SU-DHL-6 (cell line): ENCODE results near the gene TNFRSF4.
"Not testable (repeated sequence)": the region's sequence is repeated elsewhere in the genome, so short reads cannot be mapped to it uniquely, and the experiment has no call there.

Experiments
- H2AFZ ChIP-seq: fragments of 200-600 bp; sonication (generic); 2 replicates; pipeline ENCODE4 v1.6.1; 2014; ENCODE audit warnings: low read depth, mild to moderate bottlenecking, moderate library complexity, mixed read lengths, antibody characterized with exemption, low read length; ENCODE audit not compliant: severe bottlenecking
- H3F3A ChIP-seq: fragments of 200-600 bp; shearing (Covaris generic); 2 replicates; pipeline ENCODE4 v1.6.0; 2016; ENCODE audit warnings: antibody characterized with exemption, mild to moderate bottlenecking; ENCODE audit not compliant: insufficient read depth
- H3K27ac ChIP-seq: fragments of 200-600 bp; sonication (generic); 2 replicates; pipeline ENCODE4 v1.5.1; 2016; ENCODE audit warnings: low read depth, mild to moderate bottlenecking, low read length, moderate library complexity, mixed read lengths
- H3K27me3 ChIP-seq: fragments of 200-600 bp; sonication (generic), shearing (Covaris generic); 2 replicates; pipeline ENCODE4 v1.6.0; 2014; ENCODE audit warnings: mild to moderate bottlenecking, low read length
- H3K36me3 ChIP-seq: fragments of 200-600 bp; sonication (generic); 2 replicates; pipeline ENCODE4 v1.6.1; 2014; ENCODE audit warnings: mild to moderate bottlenecking, low read length, mixed read lengths
- H3K4me2 ChIP-seq: fragments of 300-600, 200-600 bp; shearing (Covaris generic), sonication (generic); 2 replicates; pipeline ENCODE4 v1.6.0; 2014; ENCODE audit warnings: low read length, low read depth, mild to moderate bottlenecking; ENCODE audit not compliant: poor library complexity, severe bottlenecking
- H3K4me3 ChIP-seq: fragments of 200-600 bp; sonication (generic); 2 replicates; pipeline ENCODE4 v1.5.1; 2014; ENCODE audit warnings: antibody characterized with exemption, low read length, mild to moderate bottlenecking, mixed read lengths; ENCODE audit not compliant: insufficient read depth, poor library complexity, severe bottlenecking
- H3K79me2 ChIP-seq: fragments of 200-600 bp; sonication (generic); 2 replicates; pipeline ENCODE4 v1.6.1; 2014; ENCODE audit warnings: mild to moderate bottlenecking, low read length, moderate library complexity; ENCODE audit not compliant: insufficient read depth
- H3K9ac ChIP-seq: fragments of 200-600 bp; sonication (generic); 2 replicates; pipeline ENCODE4 v1.7.0; 2014; ENCODE audit warnings: mild to moderate bottlenecking, low read length
- H3K9me2 ChIP-seq: fragments of 200-600 bp; sonication (generic); replicated peaks from 2 replicates; pipeline ENCODE4 v1.6.1; 2014; ENCODE audit warnings: low read length; ENCODE audit not compliant: insufficient read depth
- H3K9me3 ChIP-seq: fragments of 200-600 bp; sonication (generic); 2 replicates; pipeline ENCODE4 v1.6.1; 2014; ENCODE audit warnings: low read length, mixed read lengths; ENCODE audit not compliant: insufficient read depth
- H4K20me1 ChIP-seq: fragments of 200-600 bp; sonication (generic); 2 replicates; pipeline ENCODE4 v1.6.1; 2014; ENCODE audit warnings: low read depth, mild to moderate bottlenecking, antibody characterized with exemption, low read length, moderate library complexity, mixed read lengths
- EZH2phosphoT487 ChIP-seq: fragments of 200-600 bp; sonication (generic), shearing (Covaris generic); conservative IDR thresholded peaks from 2 replicates; pipeline ENCODE4 v1.6.1; 2018; ENCODE audit warnings: mild to moderate bottlenecking, antibody characterized with exemption, low read length, moderate library complexity, mixed read lengths
- TF ChIP-seq, protein P1 (sequence below): fragments of 200-600 bp; sonication (generic); IDR thresholded peaks from one replicate; pipeline ENCODE4 v1.5.1; 2017; ENCODE audit warnings: antibody characterized with exemption, mild to moderate bottlenecking, low read length, moderate library complexity; ENCODE audit not compliant: insufficient read depth, poor library complexity, severe bottlenecking

The TNFRSF4 gene

DNA sequence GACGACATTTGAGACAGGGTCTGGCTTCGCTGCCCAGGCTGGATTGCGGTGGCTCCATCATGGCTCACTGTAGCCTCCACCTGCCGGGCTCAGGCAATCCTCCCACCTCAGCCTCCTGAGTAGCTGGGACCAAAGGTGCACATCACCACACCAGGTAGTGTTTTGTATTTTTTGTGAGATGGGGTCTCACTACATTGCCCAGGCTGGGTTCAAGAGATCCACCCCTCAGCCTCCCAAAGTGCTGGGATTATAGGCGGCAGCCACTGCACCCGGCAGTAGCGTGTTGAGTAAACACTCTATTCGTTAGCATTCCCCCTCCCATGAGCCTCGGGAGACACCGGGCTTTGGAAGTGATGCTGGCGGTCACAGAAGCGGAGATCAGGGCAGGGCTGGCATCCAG, 39.4 kb upstream of the TNFRSF4 start:
- Histone ChIP-seq H3K27ac (no peak overlapping the region), H3K36me3 (no peaks in the 10 kb centered on the region), H3K4me3 (no peak overlapping the region), H3F3A (no peaks in the 10 kb centered on the region), H2AFZ (no peak overlapping the region), H3K9me3 (no peaks in the 10 kb centered on the region), H4K20me1 (no peaks in the 10 kb centered on the region), H3K9me2 (no peaks in the 10 kb centered on the region), H3K79me2 (no peaks in the 10 kb centered on the region), H3K4me2 (no peak overlapping the region), H3K27me3 (no peaks in the 10 kb centered on the region), H3K9ac (no peak overlapping the region)
- no peak for TF ChIP-seq EZH2phosphoT487
- TF ChIP-seq, protein P1, sequence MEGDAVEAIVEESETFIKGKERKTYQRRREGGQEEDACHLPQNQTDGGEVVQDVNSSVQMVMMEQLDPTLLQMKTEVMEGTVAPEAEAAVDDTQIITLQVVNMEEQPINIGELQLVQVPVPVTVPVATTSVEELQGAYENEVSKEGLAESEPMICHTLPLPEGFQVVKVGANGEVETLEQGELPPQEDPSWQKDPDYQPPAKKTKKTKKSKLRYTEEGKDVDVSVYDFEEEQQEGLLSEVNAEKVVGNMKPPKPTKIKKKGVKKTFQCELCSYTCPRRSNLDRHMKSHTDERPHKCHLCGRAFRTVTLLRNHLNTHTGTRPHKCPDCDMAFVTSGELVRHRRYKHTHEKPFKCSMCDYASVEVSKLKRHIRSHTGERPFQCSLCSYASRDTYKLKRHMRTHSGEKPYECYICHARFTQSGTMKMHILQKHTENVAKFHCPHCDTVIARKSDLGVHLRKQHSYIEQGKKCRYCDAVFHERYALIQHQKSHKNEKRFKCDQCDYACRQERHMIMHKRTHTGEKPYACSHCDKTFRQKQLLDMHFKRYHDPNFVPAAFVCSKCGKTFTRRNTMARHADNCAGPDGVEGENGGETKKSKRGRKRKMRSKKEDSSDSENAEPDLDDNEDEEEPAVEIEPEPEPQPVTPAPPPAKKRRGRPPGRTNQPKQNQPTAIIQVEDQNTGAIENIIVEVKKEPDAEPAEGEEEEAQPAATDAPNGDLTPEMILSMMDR: no peak

DNA sequence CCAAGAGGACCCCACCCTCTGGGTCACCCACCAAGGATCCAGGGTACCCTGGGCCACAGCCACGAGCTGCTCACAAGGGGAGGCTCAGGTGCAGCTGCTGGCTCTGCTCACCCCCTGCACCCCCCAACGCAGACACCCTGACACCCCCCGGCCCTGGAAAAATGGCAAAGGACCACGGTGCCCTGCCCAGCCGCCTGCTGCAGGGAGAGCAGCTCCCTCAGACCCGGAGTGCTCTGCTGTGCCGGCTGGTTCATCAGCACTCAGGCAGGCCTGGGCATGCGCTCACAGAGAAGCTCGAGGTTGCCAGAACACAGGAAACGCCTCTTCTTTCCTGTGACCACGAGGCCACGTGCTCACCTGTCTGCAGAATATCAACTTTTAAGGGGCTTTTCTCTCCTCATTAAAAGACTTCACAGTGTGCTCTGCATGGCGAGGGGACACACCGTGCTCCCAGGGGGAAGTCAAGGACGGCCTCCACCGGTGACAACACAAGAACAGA, 36.9 kb upstream of the TNFRSF4 start:
- Histone ChIP-seq H3K4me3 (no peak overlapping the region), H3K9me3 (no peaks in the 10 kb centered on the region), H3K27me3 (no peaks in the 10 kb centered on the region), H3K36me3 (no peaks in the 10 kb centered on the region), H3K79me2 (no peaks in the 10 kb centered on the region), H4K20me1 (no peaks in the 10 kb centered on the region), H3K9me2 (no peaks in the 10 kb centered on the region), H3K27ac (peak overlapping the region; percentile 60), H3K4me2 (peak overlapping the region; percentile 7), H3F3A (no peaks in the 10 kb centered on the region), H2AFZ (no peak overlapping the region), H3K9ac (peak overlapping the region; percentile 46)
- no peak for TF ChIP-seq EZH2phosphoT487

DNA sequence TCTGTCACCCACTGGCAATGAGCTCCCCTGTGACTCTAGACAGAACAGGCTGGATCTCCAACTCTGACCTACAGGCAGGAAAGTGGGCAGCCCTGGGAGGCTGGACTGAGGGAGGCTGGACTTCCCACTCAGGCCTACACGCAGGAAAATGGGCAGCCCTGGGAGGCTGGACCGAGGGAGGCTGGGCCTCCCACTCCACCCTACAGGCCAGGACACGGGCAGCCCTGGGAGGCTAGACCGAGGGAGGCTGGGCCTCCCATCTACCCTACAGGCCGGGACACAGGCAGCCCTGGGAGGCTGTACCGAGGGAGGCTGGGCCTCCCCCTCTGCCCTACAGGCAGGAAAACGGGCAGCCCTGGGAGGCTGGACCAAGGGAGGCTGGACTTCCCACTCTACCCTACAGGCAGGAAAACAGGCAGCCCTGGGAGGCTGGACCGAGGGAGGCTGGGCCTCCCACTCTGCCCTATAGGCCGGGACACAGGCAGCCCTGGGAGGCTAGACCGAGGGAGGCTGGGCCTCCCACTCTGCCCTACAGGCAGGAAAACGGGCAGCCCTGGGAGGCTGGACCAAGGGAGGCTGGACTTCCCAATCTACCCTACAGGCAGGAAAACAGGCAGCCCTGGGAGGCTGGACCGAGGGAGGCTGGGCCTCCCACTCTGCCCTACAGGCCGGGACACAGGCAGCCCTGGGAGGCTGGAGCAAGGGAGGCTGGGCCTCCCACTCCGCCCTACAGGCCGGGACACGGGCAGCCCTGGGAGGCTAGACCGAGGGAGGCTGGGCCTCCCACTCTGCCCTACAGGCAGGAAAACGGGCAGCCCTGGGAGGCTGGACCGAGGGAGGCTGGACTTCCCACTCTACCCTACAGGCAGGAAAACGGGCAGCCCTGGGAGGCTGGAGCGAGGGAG, 34.3 kb upstream of the TNFRSF4 start:
- H2AFZ ChIP-seq, H3K9me2 ChIP-seq, H3K79me2 ChIP-seq, H3K36me3 ChIP-seq, H3F3A ChIP-seq, H3K4me2 ChIP-seq, H3K27ac ChIP-seq, H3K9me3 ChIP-seq, H3K27me3 ChIP-seq, H3K4me3 ChIP-seq, H4K20me1 ChIP-seq, H3K9ac ChIP-seq: not testable (repeated sequence)

DNA sequence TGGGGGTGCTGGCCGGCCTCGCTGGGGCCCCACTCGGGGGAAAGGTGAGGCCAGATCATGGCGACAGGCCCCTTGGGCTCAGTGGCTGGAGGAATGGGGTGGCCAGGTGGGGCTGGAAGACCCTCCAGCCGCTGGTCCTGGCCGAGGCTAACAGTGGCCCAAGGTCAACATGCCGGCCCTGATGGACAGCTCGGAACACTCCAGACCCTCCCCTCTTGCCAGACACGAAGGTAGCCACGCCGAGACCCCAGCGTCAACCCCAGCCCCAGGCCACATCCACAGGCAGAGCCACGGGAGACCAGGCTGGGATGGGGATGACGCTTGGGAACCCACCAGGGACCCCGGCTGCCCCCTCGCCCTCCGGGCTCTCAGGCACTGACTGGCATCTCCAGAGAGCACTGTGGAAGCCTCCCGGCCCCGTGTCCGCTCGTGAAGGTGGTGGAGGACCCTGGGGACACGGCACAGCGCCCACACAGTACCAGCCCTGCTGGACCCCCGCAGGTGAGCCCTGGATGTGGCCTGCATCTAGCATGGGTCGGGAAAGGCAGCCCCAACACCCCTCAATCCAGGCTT, 33.5 kb upstream of the TNFRSF4 start:
- Histone ChIP-seq H3K27ac (no peak overlapping the region), H3K27me3 (no peaks in the 10 kb centered on the region), H3F3A (no peaks in the 10 kb centered on the region), H3K79me2 (no peaks in the 10 kb centered on the region), H4K20me1 (no peaks in the 10 kb centered on the region), H3K4me3 (no peak overlapping the region), H3K9ac (no peak overlapping the region), H2AFZ (no peak overlapping the region), H3K9me2 (no peaks in the 10 kb centered on the region), H3K36me3 (no peaks in the 10 kb centered on the region), H3K4me2 (no peak overlapping the region), H3K9me3 (no peaks in the 10 kb centered on the region)
- no peak for TF ChIP-seq EZH2phosphoT487
- TF ChIP-seq, protein P1: no peak
